GM15510 (cell line): ENCODE measurements around the gene DHCR7.

ENCODE experiments used
- POLR2A ChIP-seq: IDR thresholded peaks from 3 replicates; pipeline ENCODE4 v1.6.1; 2011; ENCODE audit warnings: borderline replicate concordance; ENCODE audit not compliant: insufficient read length; ENCODE audit errors: extremely low read depth

Gene DHCR7

GRCh38 chr11:71397961-71398360, 50.2 kb downstream of the DHCR7 start:
- no peak for TF ChIP-seq POLR2A

GRCh38 chr11:71397331-71397860, 50.8 kb downstream of the DHCR7 start:
- no peak for TF ChIP-seq POLR2A

GRCh38 chr11:71396548-71397123, 51.6 kb downstream of the DHCR7 start:
- no peak for TF ChIP-seq POLR2A

- TF ChIP-seq POLR2A: no peak
Observed at GRCh38 chr11:71395774-71396173, 52.4 kb downstream of the DHCR7 start.

GRCh38 chr11:71395263-71395560, 53.0 kb downstream of the DHCR7 start:
- TF ChIP-seq POLR2A: no peak

GRCh38 chr11:71393283-71393682, 54.9 kb downstream of the DHCR7 start:
- TF ChIP-seq POLR2A: no peak

- no peak for TF ChIP-seq POLR2A
Observed at GRCh38 chr11:71391796-71392195, 56.4 kb downstream of the DHCR7 start.

- TF ChIP-seq POLR2A: no peak
Observed at GRCh38 chr11:71391352-71391751, 56.8 kb downstream of the DHCR7 start.

GRCh38 chr11:71388637-71389235, 59.5 kb downstream of the DHCR7 start:
- no peak for TF ChIP-seq POLR2A

- no peak for TF ChIP-seq POLR2A
Observed at GRCh38 chr11:71387784-71388636, 60.2 kb downstream of the DHCR7 start.

- no peak for TF ChIP-seq POLR2A
Observed at GRCh38 chr11:71387200-71387599, 61.0 kb downstream of the DHCR7 start.

GRCh38 chr11:71386202-71386601, 62.0 kb downstream of the DHCR7 start:
- no peak for TF ChIP-seq POLR2A

GRCh38 chr11:71385091-71385490, 63.1 kb downstream of the DHCR7 start:
- no peak for TF ChIP-seq POLR2A

- no peak for TF ChIP-seq POLR2A
Observed at GRCh38 chr11:71384561-71384960, 63.6 kb downstream of the DHCR7 start.
